ENCODE measurements around the gene ZNF823.
"Not testable (repeated sequence)": the region's sequence is repeated elsewhere in the genome, so short reads cannot be mapped to it uniquely, and the experiment has no call there.

The ZNF823 gene

GRCh38 chr19:11680689-11681302 is 58.0 kb downstream of the ZNF823 start:
- DNase-seq (ENCODE audit: low spot score): no peak

- no peak for DNase-seq (ENCODE audit: low spot score)
These were observed 60.2 kb downstream of the ZNF823 start for GRCh38 chr19:11678504-11678903.

DNA sequence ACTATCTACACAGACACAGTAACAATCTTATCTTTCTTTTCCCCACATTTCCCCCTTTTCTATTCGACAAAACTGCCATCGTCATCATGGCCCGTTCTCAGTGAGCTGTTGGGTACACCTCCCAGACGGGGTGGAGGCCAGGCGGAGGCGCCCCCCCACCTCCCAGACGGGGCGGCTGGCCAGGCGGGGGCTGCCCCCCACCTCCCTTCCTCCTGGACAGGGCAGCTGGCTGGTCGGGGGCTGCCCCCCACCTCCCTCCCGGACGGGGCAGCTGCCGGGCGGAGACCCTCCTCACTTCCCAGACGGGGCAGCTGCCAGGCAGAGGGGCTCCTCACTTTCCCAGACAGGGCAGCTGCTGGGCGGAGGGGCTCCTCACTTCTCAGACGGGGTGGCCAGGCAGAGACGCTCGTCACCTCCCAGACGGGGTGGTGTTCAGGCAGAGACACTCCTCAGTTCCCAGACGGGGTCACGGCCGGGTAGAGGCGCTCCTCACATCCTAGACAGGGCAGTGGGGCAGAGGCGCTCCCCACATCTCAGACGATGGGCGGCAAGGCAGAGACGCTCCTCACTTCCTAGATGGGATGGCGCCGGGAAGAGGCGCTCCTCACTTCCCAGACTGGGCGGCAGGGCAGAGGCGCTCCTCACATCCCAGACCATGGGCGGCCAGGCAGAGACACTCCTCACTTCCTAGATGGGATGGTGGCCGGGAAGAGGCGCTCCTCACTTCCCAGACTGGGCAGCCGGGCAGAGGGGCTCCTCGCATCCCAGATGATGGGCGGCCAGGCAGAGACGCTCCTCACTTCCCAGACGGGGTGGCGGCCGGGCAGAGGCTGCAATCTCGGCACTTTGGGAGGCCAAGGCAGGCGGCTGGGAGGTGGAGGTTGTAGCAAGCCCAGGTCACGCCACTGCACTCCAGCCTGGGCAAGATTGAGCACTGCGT is 61.8 kb downstream of the ZNF823 start:
- DNase-seq (ENCODE audit: low spot score): not testable (repeated sequence)

- no peak for DNase-seq (ENCODE audit: low spot score)
These were observed 63.2 kb downstream of the ZNF823 start for GRCh38 chr19:11675569-11675968.

DNA sequence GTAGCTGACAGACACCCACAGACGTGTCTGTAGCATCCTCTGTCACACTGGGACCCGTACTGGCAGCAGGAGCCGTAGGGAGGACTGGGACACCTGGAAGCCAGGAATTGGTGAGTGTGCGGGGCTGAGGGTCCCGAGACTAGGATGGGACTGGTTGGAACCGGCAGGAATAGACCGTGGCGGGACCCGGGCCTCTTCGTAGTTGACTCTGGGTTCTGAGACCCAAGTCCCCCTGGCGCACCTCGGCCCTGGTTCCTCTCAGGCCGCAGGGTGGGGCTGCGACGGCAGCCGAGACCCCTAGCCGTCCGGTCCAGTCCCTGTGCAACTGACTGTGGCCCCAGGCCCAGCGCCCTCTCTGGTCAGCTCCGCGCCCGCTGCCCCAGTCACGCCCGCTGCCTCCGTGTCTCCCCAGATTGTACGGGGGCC is 64.7 kb downstream of the ZNF823 start:
- no peak for DNase-seq (ENCODE audit: low spot score)

DNA sequence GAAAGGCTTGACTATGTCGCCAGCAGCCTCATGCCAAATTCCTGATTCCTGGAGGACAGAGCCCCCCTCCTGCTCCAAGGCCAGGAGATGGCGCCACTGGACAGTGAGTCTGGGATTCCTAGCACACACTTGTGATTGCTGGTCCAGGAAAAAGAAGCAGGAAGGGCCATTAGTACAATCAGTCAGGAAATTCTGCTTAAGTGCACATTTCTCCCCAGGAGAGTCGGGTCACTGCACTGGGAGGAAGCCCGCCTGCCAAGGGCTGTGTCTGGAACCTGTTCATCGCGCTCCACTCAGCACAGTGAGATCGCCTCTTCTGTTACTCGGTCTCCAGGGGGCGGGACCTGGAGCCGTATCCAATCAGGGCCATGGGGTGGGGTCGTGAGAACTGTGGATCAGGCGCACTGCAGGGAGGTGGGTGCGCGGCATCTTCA is 65.1 kb downstream of the ZNF823 start:
- peak; percentile 48 for DNase-seq (ENCODE audit: low spot score)
